Measurements from ENCODE around the gene ANKRD13D. TPM values are rescaled to one million over a fixed set of nuclear protein-coding genes. Genes with fewer than 3 reads are reported as not detected.

Gene ANKRD13D
- total and polyA plus RNA-seq, 9 donors, result 5.6 to 60.9 (median 41.3) TPM

DNA sequence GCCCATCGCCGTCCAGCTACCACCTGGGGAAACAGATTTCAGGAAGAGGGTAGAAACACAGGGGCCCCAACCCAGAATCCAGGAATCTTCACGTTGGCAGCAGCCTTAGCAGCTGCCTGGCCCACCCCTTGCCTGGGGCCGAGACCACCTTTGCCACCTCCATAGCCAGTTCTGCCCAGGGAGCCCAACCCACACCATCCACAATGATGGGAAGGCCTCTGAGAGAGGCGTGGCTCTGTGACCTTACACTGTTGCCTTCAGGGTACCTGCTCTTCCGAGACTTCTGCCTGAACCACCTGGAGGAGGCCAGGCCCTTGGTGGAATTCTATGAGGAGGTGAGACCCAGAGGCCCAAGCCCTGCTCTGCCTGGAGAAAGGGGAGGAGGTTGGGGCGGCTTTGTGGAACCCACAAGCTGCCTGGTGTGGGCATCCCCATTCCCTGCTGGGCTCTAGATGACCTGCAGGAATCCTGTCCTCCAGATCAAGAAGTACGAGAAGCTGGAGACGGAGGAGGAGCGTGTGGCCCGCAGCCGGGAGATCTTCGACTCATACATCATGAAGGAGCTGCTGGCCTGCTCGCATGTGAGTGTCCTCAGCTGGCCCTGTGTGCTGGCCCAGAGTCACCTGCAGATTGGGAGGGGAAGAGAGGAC, 10.0 kb upstream of the ANKRD13D start:
- no peaks in the 10 kb centered on the region for H3K36me3 ChIP-seq
- no peak for TF ChIP-seq POLR2A (IDR thresholded peaks at IDR 0.05)
- TF ChIP-seq EP300 (IDR thresholded peaks at IDR 0.05), result no peak
- TF ChIP-seq CTCF (IDR thresholded peaks at IDR 0.05), result no peak
- intact Hi-C loops (cut with DNase I), result loop anchor here in 1 of 4 donors (10.0 kb wide), 1 partner anchor 116 kb away; the partner anchor contains the start of gene RAD9A
- peak in 2 of 5 donors; percentile 18 to 29 for DNase-seq
- H3K4me1 ChIP-seq (ENCODE audit: insufficient read depth), result peaks cover 38% of the 10 kb centered on the region
- H3K27me3 ChIP-seq, result no peaks in the 10 kb centered on the region
- peak overlapping the region in 1 of 2 donors; percentile 81 for H3K27ac ChIP-seq
- no peak overlapping the region for H3K4me3 ChIP-seq
- H3K9me3 ChIP-seq, result no peaks in the 10 kb centered on the region
- 85 to 90% (median 88%) methylated on average over 14 of the region's 14 CpGs for WGBS, 3 donors

- intact Hi-C loops (cut with DNase I), result loop anchor here in 1 of 4 donors (10.0 kb wide), 1 partner anchor 115 kb away; the partner anchor contains the start of gene RAD9A
- peak in 2 of 5 donors; percentile 21 to 29 for DNase-seq
- TF ChIP-seq CTCF (IDR thresholded peaks at IDR 0.05) (no peak), POLR2A (IDR thresholded peaks at IDR 0.05) (no peak), EP300 (IDR thresholded peaks at IDR 0.05) (no peak)
- Histone ChIP-seq H3K27me3 (no peaks in the 10 kb centered on the region), H3K36me3 (no peaks in the 10 kb centered on the region), H3K9me3 (no peaks in the 10 kb centered on the region), H3K27ac (no peak overlapping the region), H3K4me3 (no peak overlapping the region), H3K4me1 (ENCODE audit: insufficient read depth) (peaks cover 34% of the 10 kb centered on the region)
- WGBS, 3 donors, result 83 to 92% (median 88%) methylated on average over 17 of the region's 17 CpGs
Observed at GRCh38 chr11:67279589-67280340, 9.3 kb upstream of the ANKRD13D start.

- peak in 2 of 5 donors; percentile 16 to 19 for DNase-seq
- Histone ChIP-seq H3K36me3 (no peaks in the 10 kb centered on the region), H3K4me3 (no peak overlapping the region), H3K9me3 (no peaks in the 10 kb centered on the region), H3K27ac (no peak overlapping the region), H3K4me1 (ENCODE audit: insufficient read depth) (peaks cover 28% of the 10 kb centered on the region), H3K27me3 (no peaks in the 10 kb centered on the region)
- TF ChIP-seq EP300 (IDR thresholded peaks at IDR 0.05), result no peak
- no peak for TF ChIP-seq POLR2A (IDR thresholded peaks at IDR 0.05)
- no peak for TF ChIP-seq CTCF (IDR thresholded peaks at IDR 0.05)
- intact Hi-C loops (cut with DNase I), result no loop called here
- WGBS, 3 donors, result 83 to 89% (median 86%) methylated on average over 10 to 13 of the region's 13 CpGs
Observed at GRCh38 chr11:67280341-67280787, 8.7 kb upstream of the ANKRD13D start.

- Histone ChIP-seq H3K27me3 (no peaks in the 10 kb centered on the region), H3K9me3 (no peaks in the 10 kb centered on the region), H3K36me3 (no peaks in the 10 kb centered on the region), H3K4me3 (no peak overlapping the region), H3K4me1 (ENCODE audit: insufficient read depth) (peaks cover 23% of the 10 kb centered on the region), H3K27ac (no peak overlapping the region)
- no peak for TF ChIP-seq EP300 (IDR thresholded peaks at IDR 0.05)
- no peak for TF ChIP-seq POLR2A (IDR thresholded peaks at IDR 0.05)
- no peak for TF ChIP-seq CTCF (IDR thresholded peaks at IDR 0.05)
- intact Hi-C loops (cut with DNase I), result no loop called here
- DNase-seq, result peak in 2 of 5 donors; percentile 32 to 42
- WGBS, 3 donors, result 89 to 90% (median 90%) methylated on average over 28 to 31 of the region's 31 CpGs
Observed at GRCh38 chr11:67280788-67281551, 8.1 kb upstream of the ANKRD13D start.
